ENCODE measurements around the gene PRSS50. TPM values are rescaled to one million over a fixed set of nuclear protein-coding genes. Genes with fewer than 3 reads are reported as not detected.

Gene PRSS50
- total RNA-seq, 2 experiments from 2014 or later, result not detected

GRCh38 chr3:46670000-46670890 is 47.4 kb downstream of the PRSS50 start:
- Mint-ChIP-seq H3K36me3 (ENCODE audit: low read depth) (no peaks in the 10 kb centered on the region), H3K27ac (no peak overlapping the region), H3K4me3 (no peak overlapping the region), H3K9me3 (no peaks in the 10 kb centered on the region), H3K4me1 (ENCODE audit: low read depth) (no peaks in the 10 kb centered on the region), H3K27me3 (no peaks in the 10 kb centered on the region)
- DNase-seq (no peak), ATAC-seq (no peak)
- CTCF ChIA-PET, result interaction anchor here (2.0 kb wide), 1 partner anchor 41 kb away, joined by 5 read pairs; no protein-coding TSS in a partner anchor
- intact Hi-C loops (cut with micrococcal nuclease), result no loop called here
- POLR2A ChIA-PET, result no interaction called here
- TF ChIP-seq, protein P1, sequence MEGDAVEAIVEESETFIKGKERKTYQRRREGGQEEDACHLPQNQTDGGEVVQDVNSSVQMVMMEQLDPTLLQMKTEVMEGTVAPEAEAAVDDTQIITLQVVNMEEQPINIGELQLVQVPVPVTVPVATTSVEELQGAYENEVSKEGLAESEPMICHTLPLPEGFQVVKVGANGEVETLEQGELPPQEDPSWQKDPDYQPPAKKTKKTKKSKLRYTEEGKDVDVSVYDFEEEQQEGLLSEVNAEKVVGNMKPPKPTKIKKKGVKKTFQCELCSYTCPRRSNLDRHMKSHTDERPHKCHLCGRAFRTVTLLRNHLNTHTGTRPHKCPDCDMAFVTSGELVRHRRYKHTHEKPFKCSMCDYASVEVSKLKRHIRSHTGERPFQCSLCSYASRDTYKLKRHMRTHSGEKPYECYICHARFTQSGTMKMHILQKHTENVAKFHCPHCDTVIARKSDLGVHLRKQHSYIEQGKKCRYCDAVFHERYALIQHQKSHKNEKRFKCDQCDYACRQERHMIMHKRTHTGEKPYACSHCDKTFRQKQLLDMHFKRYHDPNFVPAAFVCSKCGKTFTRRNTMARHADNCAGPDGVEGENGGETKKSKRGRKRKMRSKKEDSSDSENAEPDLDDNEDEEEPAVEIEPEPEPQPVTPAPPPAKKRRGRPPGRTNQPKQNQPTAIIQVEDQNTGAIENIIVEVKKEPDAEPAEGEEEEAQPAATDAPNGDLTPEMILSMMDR (IDR thresholded peaks at IDR 0.05), result no peak

- H3K27me3 Mint-ChIP-seq, result no peaks in the 10 kb centered on the region
- no peak overlapping the region for H3K4me3 Mint-ChIP-seq
- ATAC-seq (no peak), DNase-seq (no peak)
- TF ChIP-seq, protein P1 (IDR thresholded peaks at IDR 0.05), result no peak
- ChIA-PET CTCF (interaction anchor here (2.0 kb wide), 1 partner anchor 40 kb away, joined by 5 read pairs; no protein-coding TSS in a partner anchor), POLR2A (no interaction called here)
- no peaks in the 10 kb centered on the region for H3K36me3 Mint-ChIP-seq (ENCODE audit: low read depth)
- H3K9me3 Mint-ChIP-seq, result no peaks in the 10 kb centered on the region
- intact Hi-C loops (cut with micrococcal nuclease), result no loop called here
- no peak overlapping the region for H3K27ac Mint-ChIP-seq
- H3K4me1 Mint-ChIP-seq (ENCODE audit: low read depth), result no peaks in the 10 kb centered on the region
These were observed 48.3 kb downstream of the PRSS50 start for GRCh38 chr3:46669191-46669999.

GRCh38 chr3:46668591-46668990 is 49.1 kb downstream of the PRSS50 start:
- ATAC-seq, result no peak
- CTCF ChIA-PET, result no interaction called here
- no peak for DNase-seq
- Mint-ChIP-seq H3K27ac (no peak overlapping the region), H3K4me3 (no peak overlapping the region), H3K36me3 (ENCODE audit: low read depth) (no peaks in the 10 kb centered on the region), H3K27me3 (no peaks in the 10 kb centered on the region), H3K4me1 (ENCODE audit: low read depth) (no peaks in the 10 kb centered on the region), H3K9me3 (no peaks in the 10 kb centered on the region)
- TF ChIP-seq, protein P1 (IDR thresholded peaks at IDR 0.05), result no peak
- intact Hi-C loops (cut with micrococcal nuclease), result no loop called here
- POLR2A ChIA-PET, result no interaction called here

- CTCF ChIA-PET, result no interaction called here
- TF ChIP-seq, protein P1 (IDR thresholded peaks at IDR 0.05), result no peak
- no peak for DNase-seq
- Mint-ChIP-seq H3K27me3 (no peaks in the 10 kb centered on the region), H3K4me3 (no peak overlapping the region), H3K27ac (no peak overlapping the region), H3K9me3 (no peaks in the 10 kb centered on the region), H3K4me1 (ENCODE audit: low read depth) (no peaks in the 10 kb centered on the region), H3K36me3 (ENCODE audit: low read depth) (no peaks in the 10 kb centered on the region)
- intact Hi-C loops (cut with micrococcal nuclease), result no loop called here
- POLR2A ChIA-PET, result no interaction called here
- no peak for ATAC-seq
These were observed 49.6 kb downstream of the PRSS50 start for GRCh38 chr3:46668116-46668515.

DNA sequence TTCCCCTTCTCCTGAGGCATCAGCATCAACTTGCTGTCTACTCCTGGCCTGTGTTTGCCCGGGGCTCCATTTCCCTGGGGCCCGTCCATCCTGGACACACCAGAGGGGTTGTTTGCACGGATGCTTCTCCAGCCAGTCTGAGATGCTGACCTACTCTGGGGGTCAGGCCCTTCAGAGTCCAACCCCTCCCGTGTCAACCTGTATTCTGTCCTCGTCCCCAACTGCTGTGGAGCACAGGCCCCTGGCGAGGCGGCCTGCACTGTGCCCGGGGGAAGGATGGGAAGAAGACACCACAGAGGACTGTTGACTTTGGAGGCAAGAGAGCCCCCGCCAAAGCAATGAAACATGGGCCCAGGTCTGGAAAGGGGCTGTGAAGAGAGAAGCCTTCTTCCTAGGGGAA is 50.0 kb downstream of the PRSS50 start:
- CTCF ChIA-PET, result no interaction called here
- Mint-ChIP-seq H3K4me1 (ENCODE audit: low read depth) (no peaks in the 10 kb centered on the region), H3K36me3 (ENCODE audit: low read depth) (no peaks in the 10 kb centered on the region), H3K27me3 (no peaks in the 10 kb centered on the region), H3K4me3 (no peak overlapping the region), H3K27ac (no peak overlapping the region), H3K9me3 (no peaks in the 10 kb centered on the region)
- intact Hi-C loops (cut with micrococcal nuclease), result no loop called here
- TF ChIP-seq, protein P1 (IDR thresholded peaks at IDR 0.05), result no peak
- ATAC-seq (no peak), DNase-seq (no peak)
- POLR2A ChIA-PET, result no interaction called here
